HG02798 (cell line): Measurements from ENCODE around the gene GNG12.
"Not testable (repeated sequence)": the region's sequence is repeated elsewhere in the genome, so short reads cannot be mapped to it uniquely, and the experiment has no call there.

Experiments
- ATAC-seq: cut with Tn5 transposase; IDR thresholded peaks from one replicate; pipeline ENCODE4 v1.9.1; 2021; ENCODE audit warnings: mild to moderate bottlenecking; ENCODE audit not compliant: unreplicated experiment, poor library complexity

GNG12 gene

GRCh38 chr1:67738401-67738800, 94.9 kb downstream of the GNG12 start:
- no peak for ATAC-seq

GRCh38 chr1:67737875-67738274, 95.4 kb downstream of the GNG12 start:
- no peak for ATAC-seq

- ATAC-seq = no peak
Measured at GRCh38 chr1:67736750-67737149, 96.5 kb downstream of the GNG12 start.

- peak; percentile 95 for ATAC-seq
Measured at GRCh38 chr1:67735806-67736627, 97.2 kb downstream of the GNG12 start.

GRCh38 chr1:67735206-67735605, 98.1 kb downstream of the GNG12 start:
- ATAC-seq = no peak

- no peak for ATAC-seq
Measured at GRCh38 chr1:67734323-67734690, 99.0 kb downstream of the GNG12 start.

- ATAC-seq = no peak
Measured at GRCh38 chr1:67733681-67734322, 99.5 kb downstream of the GNG12 start.

- peak; percentile 59 for ATAC-seq
Measured at GRCh38 chr1:67732750-67733151, 100.5 kb downstream of the GNG12 start.

GRCh38 chr1:67731322-67731721, 101.9 kb downstream of the GNG12 start:
- ATAC-seq = no peak

- not testable (repeated sequence) for ATAC-seq
Measured at GRCh38 chr1:67730312-67730711, 103.0 kb downstream of the GNG12 start.

- ATAC-seq = no peak
Measured at GRCh38 chr1:67729872-67730271, 103.4 kb downstream of the GNG12 start.

GRCh38 chr1:67726224-67726623, 107.0 kb downstream of the GNG12 start:
- ATAC-seq = no peak

- no peak for ATAC-seq
Measured at GRCh38 chr1:67724928-67725560, 108.2 kb downstream of the GNG12 start.

- peak; percentile 79 for ATAC-seq
Measured at GRCh38 chr1:67723620-67724019, 109.6 kb downstream of the GNG12 start.

GRCh38 chr1:67723126-67723525, 110.1 kb downstream of the GNG12 start:
- no peak for ATAC-seq

GRCh38 chr1:67722292-67722944, 110.8 kb downstream of the GNG12 start:
- peak; percentile 19 for ATAC-seq

GRCh38 chr1:67721650-67722291, 111.5 kb downstream of the GNG12 start:
- ATAC-seq = peak; percentile 50

GRCh38 chr1:67721112-67721511, 112.2 kb downstream of the GNG12 start:
- no peak for ATAC-seq

- no peak for ATAC-seq
Measured at GRCh38 chr1:67719329-67720196, 113.7 kb downstream of the GNG12 start.
